HG03520 (cell line): ENCODE data around the gene GRIN3B.
"Not testable (repeated sequence)": the region's sequence is repeated elsewhere in the genome, so short reads cannot be mapped to it uniquely, and the experiment has no call there.

Source experiments
- ATAC-seq: cut with Tn5 transposase; IDR thresholded peaks from one replicate; pipeline ENCODE4 v1.9.1; 2021; ENCODE audit warnings: mild to moderate bottlenecking, moderate library complexity; ENCODE audit not compliant: unreplicated experiment

Gene GRIN3B, protein sequence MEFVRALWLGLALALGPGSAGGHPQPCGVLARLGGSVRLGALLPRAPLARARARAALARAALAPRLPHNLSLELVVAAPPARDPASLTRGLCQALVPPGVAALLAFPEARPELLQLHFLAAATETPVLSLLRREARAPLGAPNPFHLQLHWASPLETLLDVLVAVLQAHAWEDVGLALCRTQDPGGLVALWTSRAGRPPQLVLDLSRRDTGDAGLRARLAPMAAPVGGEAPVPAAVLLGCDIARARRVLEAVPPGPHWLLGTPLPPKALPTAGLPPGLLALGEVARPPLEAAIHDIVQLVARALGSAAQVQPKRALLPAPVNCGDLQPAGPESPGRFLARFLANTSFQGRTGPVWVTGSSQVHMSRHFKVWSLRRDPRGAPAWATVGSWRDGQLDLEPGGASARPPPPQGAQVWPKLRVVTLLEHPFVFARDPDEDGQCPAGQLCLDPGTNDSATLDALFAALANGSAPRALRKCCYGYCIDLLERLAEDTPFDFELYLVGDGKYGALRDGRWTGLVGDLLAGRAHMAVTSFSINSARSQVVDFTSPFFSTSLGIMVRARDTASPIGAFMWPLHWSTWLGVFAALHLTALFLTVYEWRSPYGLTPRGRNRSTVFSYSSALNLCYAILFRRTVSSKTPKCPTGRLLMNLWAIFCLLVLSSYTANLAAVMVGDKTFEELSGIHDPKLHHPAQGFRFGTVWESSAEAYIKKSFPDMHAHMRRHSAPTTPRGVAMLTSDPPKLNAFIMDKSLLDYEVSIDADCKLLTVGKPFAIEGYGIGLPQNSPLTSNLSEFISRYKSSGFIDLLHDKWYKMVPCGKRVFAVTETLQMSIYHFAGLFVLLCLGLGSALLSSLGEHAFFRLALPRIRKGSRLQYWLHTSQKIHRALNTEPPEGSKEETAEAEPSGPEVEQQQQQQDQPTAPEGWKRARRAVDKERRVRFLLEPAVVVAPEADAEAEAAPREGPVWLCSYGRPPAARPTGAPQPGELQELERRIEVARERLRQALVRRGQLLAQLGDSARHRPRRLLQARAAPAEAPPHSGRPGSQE

DNA sequence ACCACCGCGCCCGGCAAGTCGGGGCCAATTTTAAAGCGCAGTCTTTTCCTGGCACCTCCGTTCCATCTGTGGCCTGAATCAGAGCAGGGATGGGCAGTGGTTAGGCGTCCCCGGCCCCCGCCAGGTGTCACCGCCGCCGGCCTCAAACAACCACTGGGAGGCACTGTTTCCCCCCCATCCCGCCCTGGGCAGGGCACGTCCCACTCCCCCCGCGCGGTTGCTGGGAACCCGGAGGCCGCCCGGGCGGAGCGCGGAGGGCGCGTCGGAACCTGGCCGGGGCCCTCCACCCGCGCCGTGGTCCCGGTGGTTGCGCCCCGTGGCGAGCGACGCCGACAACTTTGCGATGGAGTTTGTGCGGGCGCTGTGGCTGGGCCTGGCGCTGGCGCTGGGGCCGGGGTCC is at the start of gene GRIN3B:
Gene GRIN3B (plus strand): TSS at position 325 of the 400 bp plus-strand sequence. CDS start 19 bp downstream, at position 344.
- ATAC-seq: no peak

- ATAC-seq: no peak
These were observed 48.1 kb upstream of the GRIN3B start for GRCh38 chr19:952049-952679.

DNA sequence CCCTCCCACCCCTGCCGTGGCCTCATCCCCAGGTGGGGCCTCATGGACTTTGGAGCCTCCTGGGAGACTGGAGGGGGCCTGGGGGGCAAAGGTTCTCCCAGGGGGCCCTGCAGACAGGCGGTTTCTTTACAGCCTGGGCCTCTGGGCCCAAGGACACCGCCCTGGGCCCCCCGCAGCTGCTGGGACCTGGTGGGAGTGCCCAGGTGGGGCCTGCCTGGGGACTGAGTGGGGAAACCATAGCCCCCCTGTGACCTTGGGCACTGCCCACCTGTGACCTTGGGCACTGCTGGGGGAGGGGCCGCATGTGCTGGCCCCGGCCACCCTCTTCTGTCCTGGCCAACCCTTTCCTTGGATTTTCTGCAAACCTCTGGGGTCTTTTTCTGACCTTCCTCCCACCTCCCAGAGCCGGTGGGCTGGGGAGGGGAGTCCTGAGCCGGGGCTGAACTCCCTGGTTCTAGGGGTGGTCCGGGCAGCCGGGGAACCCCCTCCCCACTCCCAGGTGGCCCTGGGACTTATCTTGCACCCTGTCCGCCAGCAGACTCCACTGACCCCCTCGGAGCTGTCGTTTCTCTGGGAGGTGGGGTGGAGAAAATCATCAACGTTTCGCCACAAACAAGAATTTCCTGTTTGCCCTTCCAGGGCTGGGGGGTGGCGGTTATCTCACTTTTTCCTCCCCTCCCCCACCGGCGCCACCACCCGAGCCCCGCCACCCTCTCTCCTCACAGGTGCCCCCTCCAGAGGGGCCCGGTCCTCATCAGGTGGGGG is 47.4 kb upstream of the GRIN3B start:
- ATAC-seq: no peak

DNA sequence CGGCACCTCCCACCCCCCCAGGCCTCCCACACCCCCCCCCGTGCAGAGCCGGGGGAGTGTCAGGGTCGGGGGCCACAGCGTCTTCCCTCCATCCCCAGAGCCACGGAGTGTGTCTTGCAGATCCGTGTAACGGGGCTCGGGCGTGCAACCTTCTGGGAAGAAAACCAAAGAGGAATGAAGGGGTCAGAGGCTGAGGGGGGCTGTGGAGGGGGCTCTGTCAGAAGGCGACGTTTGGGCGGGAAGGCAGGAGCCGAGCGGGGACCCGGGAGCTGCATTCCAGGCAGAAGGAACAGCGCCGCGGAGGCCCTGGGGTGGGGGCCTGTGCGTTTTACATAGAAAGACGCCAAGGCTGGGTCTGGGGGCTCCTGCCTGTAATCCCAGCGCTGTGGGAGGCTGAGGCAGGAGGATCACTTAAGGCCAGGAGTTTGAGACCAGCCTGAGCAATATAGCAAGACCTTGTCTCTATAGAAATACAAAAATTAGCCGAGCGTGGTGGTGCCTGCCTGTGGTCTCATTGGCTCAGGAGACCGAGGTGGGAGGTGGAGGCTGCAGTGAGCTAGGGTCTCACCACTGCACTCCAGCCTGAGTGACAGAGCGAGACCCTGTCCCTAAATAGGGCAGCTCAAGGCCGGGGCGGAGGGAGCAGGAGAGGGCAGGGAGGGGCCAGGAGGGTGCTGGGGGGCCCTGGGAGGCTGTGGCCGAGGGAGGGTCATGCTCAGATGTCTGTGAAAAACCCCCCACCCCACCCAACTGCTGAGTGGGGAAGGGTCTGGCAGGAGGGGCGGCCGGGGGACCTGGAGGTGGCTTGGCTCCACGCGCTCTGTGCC is 46.6 kb upstream of the GRIN3B start:
- ATAC-seq: no peak

- ATAC-seq: no peak
These were observed 45.9 kb upstream of the GRIN3B start for GRCh38 chr19:954272-954671.

GRCh38 chr19:954672-955494 is 45.3 kb upstream of the GRIN3B start:
- ATAC-seq: no peak

DNA sequence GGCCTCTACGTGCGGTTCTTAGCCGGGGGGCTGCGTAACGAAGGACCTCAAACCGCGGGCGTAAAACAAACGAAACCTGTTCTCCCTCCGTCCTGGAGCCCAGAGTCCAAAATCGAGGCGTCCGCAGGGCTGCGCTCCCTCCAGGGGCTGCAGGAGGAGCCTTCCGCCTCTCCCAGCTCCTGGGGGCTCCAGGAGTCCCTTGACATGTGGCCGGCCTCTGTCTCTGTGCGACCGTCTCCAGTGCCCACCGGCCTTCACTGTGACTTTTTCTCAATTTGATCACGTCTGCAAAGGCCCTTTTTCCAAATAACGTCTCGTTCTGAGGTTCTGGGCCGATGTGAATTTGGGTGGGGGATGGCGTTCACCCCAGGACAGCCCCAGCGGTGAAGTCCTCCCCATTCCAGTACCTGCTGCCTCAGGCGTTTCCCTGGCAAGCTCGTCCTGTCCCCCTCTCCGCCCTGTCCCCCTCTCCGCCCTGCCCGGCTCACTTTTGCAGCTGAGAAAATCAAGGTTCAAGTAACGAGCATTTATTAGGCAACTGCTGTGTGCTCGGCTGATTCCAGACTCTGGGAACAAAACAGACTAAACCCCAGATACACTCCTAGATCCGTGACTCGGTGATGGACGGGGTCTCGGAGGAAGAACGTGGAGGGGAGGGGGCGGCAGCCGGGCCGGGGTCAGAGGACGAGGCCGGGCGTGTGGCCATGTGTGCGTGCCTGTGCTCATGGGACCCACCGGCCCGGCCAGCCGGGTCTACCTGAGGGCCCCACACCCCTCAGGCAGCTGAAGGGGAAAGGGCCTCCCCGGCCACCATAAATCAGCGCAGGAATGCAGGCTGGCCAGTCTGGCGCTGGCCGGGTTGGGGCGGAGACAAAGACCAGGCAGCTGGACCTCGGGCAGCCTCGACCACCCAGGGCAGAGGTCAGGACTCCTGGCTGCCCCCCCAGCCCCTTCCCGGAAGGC is 44.1 kb upstream of the GRIN3B start:
- ATAC-seq: no peak

- ATAC-seq: no peak
These were observed 43.3 kb upstream of the GRIN3B start for GRCh38 chr19:956766-957440.

DNA sequence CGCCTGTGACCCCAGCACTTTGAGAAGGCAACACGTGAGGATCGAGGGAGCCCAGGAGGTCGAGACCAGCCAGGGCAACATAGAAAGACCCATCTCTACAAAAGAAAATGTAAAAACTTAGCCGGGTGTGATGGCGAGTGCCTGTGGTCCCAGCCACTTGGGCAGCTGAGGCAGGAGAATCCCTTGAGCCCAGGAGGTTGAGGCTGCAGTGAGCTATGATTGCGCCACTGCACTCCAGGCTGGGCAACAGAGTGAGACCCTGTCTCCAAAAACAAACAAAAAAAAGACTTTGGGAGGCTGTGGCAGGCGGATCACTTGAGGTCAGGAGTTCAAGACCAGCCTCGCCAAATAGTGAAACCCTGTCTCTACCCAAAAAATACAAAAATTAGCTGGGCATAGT is 42.6 kb upstream of the GRIN3B start:
- not testable (repeated sequence) for ATAC-seq

DNA sequence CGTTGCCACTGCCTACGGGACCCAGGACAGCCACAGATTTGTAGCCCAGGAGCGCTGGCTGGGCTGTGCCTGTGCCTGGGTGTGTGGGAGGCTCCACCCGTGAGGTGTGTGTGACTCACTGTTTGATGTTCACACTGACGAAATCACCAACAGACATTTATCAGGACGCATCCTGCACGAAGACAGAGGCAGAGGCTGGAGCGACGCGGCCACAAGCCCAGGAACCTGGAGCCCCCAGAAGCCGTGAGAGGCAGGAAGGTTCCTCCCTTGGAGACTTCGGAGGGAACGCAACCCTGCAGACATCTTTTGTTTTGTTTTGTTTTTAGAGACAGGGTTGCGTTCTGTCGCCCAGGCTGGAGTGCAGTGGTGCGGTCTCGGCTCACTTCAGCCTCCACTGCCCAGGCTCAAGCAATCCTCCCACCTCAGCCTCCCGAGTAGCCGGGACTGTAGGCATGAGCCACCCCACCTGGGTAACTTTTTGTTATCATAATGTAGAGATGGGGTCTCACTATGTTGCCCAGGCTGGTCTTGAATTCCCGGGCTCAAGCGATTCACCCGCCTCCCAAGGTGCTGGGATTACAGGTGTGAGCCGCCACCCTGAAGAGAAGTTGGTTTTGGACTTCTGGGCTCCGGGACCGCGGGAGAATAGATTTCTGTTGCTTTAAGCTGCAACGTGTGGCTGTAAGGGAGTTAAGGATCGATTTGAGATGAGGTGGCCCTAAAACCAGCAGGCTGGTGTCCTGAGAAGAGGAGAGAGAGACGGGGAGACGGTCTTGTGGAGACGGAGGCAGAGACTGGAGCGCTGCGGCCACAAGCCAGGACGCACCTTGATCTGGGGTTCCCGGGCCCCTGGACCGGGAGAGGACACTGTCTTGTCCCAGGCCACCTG is 41.0 kb upstream of the GRIN3B start:
- ATAC-seq: no peak

- ATAC-seq: no peak
These were observed 40.2 kb upstream of the GRIN3B start for GRCh38 chr19:960020-960419.

GRCh38 chr19:960601-960938 is 39.6 kb upstream of the GRIN3B start:
- ATAC-seq: no peak

GRCh38 chr19:961866-962620 is 38.2 kb upstream of the GRIN3B start:
- no peak for ATAC-seq

- ATAC-seq: no peak
These were observed 37.4 kb upstream of the GRIN3B start for GRCh38 chr19:962683-963400.

DNA sequence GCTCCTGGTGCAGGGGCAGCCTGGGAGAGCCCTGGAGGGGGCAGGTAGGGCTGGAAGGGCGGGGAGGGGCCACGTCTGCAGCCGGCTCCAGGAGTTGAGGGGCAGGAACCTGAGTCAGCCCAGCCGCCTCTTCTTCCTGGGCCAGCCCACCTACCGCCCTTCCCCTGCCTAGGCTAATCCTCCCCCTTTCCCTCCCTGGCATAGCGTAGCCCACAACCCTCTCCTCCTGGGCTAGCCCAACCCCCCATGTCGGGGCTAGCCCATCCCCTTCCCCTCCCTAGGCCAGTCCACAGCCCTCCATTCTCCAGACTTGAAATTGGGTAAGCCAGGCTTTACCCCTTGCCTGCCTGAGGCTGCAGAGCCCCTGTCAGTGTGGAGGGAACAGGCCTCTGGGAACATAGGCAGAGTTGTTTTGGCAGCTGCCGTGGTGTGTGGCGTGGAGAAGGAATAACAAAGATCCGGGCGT is 36.7 kb upstream of the GRIN3B start:
- no peak for ATAC-seq
